ENCODE measurements around the gene MYRFL.
"Not testable (repeated sequence)": the region's sequence is repeated elsewhere in the genome, so short reads cannot be mapped to it uniquely, and the experiment has no call there.

The MYRFL gene

DNA sequence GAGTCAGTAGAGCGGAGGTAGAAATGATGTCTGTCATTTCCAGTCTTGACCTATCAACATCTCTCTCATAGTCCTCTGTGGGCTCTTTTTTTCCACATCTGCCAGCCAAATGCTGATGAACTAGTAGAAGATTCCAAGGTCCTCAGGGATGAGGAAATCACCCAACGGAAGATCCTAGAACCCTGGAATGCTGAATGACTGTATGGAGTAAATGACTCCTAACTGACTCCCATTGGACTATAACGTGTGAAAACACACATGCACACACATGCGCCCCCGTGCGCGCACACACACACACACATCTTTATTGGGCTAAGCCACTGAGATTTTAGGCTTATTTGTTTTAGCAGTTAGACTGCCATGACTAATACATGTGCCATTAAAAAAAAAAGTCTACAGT, 159.2 kb downstream of the MYRFL start:
- H3K9me3 Mint-ChIP-seq, result no peaks in the 10 kb centered on the region
- H3K4me1 Mint-ChIP-seq (ENCODE audit: low read depth), result no peaks in the 10 kb centered on the region
- intact Hi-C loops (cut with micrococcal nuclease), result no loop called here
- H3K27ac Mint-ChIP-seq, result no peak overlapping the region
- H3K4me3 Mint-ChIP-seq, result no peak overlapping the region
- H3K36me3 Mint-ChIP-seq (ENCODE audit: low read depth), result no peaks in the 10 kb centered on the region
- no peaks in the 10 kb centered on the region for H3K27me3 Mint-ChIP-seq

DNA sequence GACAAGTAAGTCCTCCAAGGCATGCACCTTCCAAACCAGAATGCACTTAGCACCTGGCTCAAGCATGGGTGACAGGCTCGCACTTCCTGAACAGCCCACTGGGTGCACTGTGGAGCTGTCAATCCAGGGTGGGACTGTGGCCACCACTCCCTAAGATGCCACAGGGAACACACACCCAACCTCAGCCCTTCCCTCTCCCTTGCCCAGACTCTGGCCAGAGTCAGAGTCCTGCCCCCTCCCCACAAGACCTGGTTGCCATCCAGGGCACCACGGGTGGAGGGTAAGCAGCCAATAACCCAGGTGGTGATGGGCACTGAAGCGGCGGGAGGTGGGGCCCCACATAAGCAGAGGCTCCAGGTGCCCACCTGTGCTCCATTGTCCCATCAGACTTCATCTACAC, 160.6 kb downstream of the MYRFL start:
- Mint-ChIP-seq H3K4me3 (no peak overlapping the region), H3K27ac (no peak overlapping the region), H3K4me1 (ENCODE audit: low read depth) (no peaks in the 10 kb centered on the region), H3K36me3 (ENCODE audit: low read depth) (no peaks in the 10 kb centered on the region), H3K27me3 (no peaks in the 10 kb centered on the region), H3K9me3 (no peaks in the 10 kb centered on the region)
- intact Hi-C loops (cut with micrococcal nuclease), result no loop called here

DNA sequence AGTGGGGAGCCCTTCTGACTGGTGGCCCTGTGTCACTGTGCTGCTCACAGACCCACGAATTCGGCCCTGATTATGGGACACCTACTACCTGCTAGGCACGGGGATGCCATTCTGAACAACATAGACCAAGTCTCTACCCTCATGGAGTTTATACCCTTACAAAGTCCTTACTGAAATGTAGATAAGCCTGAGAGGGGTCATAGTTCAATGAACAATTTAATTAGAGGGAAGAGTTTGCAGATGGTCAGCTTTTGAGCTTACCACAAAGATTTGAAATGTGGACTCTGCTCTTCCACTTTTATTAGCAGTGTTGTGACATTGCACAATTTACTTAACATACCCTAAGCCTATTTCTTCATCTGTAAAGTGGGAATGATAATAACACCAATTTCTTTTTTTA, 161.1 kb downstream of the MYRFL start:
- Mint-ChIP-seq H3K36me3 (ENCODE audit: low read depth) (no peaks in the 10 kb centered on the region), H3K4me1 (ENCODE audit: low read depth) (no peaks in the 10 kb centered on the region), H3K27me3 (no peaks in the 10 kb centered on the region), H3K4me3 (no peak overlapping the region), H3K27ac (no peak overlapping the region), H3K9me3 (no peaks in the 10 kb centered on the region)
- intact Hi-C loops (cut with micrococcal nuclease), result no loop called here

DNA sequence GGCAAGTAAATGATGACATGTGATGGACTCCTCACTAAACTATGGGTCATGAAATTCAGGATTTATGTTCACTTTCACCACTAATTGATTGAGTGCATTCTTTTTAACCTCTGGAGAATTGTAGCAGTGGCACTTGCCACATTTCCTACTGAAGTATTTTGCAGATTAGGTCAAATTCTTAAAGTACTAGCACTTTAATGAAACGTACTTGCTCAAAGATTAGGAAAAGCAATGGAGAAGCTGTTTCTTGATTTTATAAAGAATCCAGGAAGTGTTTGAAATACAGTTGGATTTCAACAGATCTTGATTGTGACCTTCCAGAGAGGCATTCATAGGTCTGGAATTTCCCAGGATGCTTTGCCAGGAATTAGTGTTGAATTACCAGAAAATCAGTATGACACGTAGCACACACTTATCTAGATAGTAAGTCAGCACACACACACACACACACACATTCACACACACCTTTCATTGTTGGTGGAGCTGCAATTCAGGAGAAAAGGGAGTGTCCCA, 162.6 kb downstream of the MYRFL start:
- H3K36me3 Mint-ChIP-seq (ENCODE audit: low read depth), result no peaks in the 10 kb centered on the region
- H3K4me1 Mint-ChIP-seq (ENCODE audit: low read depth), result no peaks in the 10 kb centered on the region
- no peaks in the 10 kb centered on the region for H3K9me3 Mint-ChIP-seq
- no peaks in the 10 kb centered on the region for H3K27me3 Mint-ChIP-seq
- no peak overlapping the region for H3K4me3 Mint-ChIP-seq
- intact Hi-C loops (cut with micrococcal nuclease), result no loop called here
- no peak overlapping the region for H3K27ac Mint-ChIP-seq

DNA sequence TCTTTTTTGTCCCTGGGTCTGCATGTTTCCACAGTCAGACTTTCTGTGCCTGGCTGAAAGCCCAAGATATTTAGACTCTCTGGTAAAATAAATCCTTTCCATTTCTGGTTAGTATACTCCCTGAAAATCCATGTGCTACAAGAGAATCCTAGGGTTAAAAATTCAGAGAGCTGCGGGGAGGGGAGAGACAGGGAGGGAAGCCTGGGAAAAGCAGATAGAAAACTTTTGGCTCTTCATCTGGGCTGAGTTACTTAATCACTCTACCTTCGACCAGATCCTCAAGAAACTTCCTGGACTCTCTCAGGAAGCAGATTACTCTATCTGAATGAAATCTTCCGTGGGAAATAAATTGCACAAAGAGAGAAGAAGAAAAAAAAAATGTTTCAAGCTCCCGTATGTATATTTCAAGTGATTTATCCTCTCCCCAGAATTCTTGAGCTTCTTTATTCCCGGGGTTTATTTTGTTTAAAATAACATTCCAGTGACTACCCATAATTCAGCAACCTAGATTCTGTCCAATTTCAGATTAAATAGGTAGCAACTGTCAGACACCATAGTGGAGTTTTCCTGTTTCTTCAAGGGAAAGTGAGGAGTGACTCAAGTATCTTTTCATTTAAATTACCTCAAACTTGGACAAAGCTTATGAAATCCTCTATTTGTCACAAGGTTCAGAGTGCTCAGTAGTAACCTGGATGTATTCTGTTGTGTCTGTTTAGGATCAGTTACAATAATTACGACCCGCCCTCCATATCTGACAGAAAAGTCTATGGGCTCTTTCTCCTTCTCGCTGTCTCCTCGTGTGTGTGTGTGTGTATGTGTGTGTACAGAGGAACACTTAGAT, 163.7 kb downstream of the MYRFL start:
- no peak overlapping the region for H3K27ac Mint-ChIP-seq
- H3K27me3 Mint-ChIP-seq, result no peaks in the 10 kb centered on the region
- H3K36me3 Mint-ChIP-seq (ENCODE audit: low read depth), result no peaks in the 10 kb centered on the region
- intact Hi-C loops (cut with micrococcal nuclease), result no loop called here
- H3K4me3 Mint-ChIP-seq, result no peak overlapping the region
- H3K9me3 Mint-ChIP-seq, result no peaks in the 10 kb centered on the region
- H3K4me1 Mint-ChIP-seq (ENCODE audit: low read depth), result no peaks in the 10 kb centered on the region

DNA sequence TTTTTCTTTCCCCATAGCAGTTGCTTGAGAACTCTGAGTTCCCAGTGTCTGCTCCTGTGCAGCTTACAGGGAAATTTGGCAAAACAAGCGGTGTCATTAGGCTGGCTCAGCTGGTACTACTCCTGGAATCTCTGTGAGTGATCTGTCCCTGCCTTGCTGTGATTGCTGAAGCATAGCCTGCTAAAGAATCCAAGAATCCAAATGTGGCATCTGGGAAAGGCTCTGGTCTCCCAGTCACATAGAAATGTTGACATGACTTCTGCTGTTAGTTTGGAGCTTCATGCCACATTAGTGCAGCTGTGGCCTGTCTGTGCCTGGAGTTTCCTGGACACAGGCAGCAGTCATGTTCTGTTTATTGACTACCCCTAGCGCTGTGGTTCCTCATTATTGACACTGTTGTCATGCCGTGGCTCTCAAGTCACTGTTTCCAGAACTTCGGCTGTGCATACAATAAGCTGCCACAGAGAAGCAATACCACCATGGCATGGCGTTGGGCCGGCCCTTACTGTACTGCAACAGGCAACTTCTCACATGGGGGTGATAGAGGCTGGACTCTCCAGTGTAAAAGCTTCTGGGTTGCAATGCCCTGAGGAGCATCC, 166.8 kb downstream of the MYRFL start:
- Mint-ChIP-seq H3K36me3 (ENCODE audit: low read depth) (no peaks in the 10 kb centered on the region), H3K4me3 (no peak overlapping the region), H3K27me3 (no peaks in the 10 kb centered on the region), H3K9me3 (no peaks in the 10 kb centered on the region), H3K27ac (no peak overlapping the region), H3K4me1 (ENCODE audit: low read depth) (no peaks in the 10 kb centered on the region)
- intact Hi-C loops (cut with micrococcal nuclease), result no loop called here

DNA sequence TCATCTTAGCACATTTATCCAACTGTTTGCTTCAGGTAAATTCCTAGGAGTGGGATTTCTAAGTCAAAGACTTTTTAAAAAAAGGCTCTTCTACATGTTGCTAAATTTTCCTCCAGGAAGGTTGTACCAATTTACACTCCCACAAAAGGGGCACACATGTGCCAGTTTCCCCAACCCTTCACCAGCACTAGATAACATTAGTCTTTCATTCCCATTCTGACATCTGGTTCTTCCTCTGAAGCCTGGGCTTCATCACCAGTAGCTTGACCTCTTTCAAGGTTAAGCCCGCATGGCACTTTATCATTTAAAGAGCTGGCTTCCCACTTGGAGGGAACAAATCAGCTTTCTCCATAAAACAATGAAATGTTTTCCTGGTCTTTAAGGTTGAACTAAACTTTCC, 168.4 kb downstream of the MYRFL start:
- H3K27ac Mint-ChIP-seq, result no peak overlapping the region
- no peaks in the 10 kb centered on the region for H3K36me3 Mint-ChIP-seq (ENCODE audit: low read depth)
- intact Hi-C loops (cut with micrococcal nuclease), result no loop called here
- H3K4me3 Mint-ChIP-seq, result no peak overlapping the region
- no peaks in the 10 kb centered on the region for H3K27me3 Mint-ChIP-seq
- H3K9me3 Mint-ChIP-seq, result no peaks in the 10 kb centered on the region
- H3K4me1 Mint-ChIP-seq (ENCODE audit: low read depth), result no peaks in the 10 kb centered on the region

DNA sequence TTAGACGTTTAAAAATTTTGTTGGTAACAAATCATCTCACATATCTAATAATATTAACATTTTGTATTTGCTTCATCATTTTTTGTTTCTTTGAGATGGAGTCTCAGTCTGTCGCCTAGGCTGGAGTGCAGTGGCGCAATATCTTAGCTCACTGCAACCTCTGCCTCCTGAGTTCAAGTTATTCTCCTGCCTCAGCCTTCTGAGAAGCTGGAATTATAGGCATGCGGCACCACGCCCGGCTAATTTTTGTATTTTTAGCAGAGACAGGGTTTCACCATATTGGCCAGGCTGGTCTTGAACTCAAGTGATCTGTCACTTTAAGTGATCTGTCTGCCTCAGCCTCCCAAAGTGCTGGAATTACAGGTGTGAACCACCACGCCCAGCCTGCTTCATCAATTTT, 169.1 kb downstream of the MYRFL start:
- H3K4me3 Mint-ChIP-seq; intact Hi-C loops (cut with micrococcal nuclease); H3K27ac Mint-ChIP-seq; H3K27me3 Mint-ChIP-seq; H3K4me1 Mint-ChIP-seq (ENCODE audit: low read depth); H3K9me3 Mint-ChIP-seq; H3K36me3 Mint-ChIP-seq (ENCODE audit: low read depth): not testable (repeated sequence)

DNA sequence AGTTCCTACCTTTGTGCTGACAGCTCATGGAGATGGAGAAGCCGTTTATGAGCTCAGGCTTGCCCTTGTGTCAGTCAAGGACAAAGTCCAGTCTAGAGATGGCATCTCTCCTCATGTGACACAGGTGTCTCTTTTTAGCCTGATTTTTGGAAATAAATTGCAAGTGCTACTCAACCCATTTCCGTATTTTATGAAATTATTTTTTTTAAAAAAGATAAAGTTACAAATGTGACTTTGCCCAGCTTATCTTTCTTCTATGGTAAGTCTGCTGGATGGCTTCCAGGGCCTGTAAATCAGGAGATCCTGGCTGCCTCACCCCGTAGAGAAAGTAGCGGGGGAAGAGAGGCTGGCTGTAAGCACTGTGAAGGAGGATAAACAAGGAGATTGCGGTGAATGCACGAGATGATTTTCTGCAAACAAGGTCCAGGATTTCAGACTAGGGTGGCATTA, 169.7 kb downstream of the MYRFL start:
- intact Hi-C loops (cut with micrococcal nuclease), result no loop called here
- H3K4me3 Mint-ChIP-seq, result no peak overlapping the region
- no peaks in the 10 kb centered on the region for H3K36me3 Mint-ChIP-seq (ENCODE audit: low read depth)
- H3K9me3 Mint-ChIP-seq, result no peaks in the 10 kb centered on the region
- no peaks in the 10 kb centered on the region for H3K4me1 Mint-ChIP-seq (ENCODE audit: low read depth)
- H3K27ac Mint-ChIP-seq, result no peak overlapping the region
- H3K27me3 Mint-ChIP-seq, result no peaks in the 10 kb centered on the region

DNA sequence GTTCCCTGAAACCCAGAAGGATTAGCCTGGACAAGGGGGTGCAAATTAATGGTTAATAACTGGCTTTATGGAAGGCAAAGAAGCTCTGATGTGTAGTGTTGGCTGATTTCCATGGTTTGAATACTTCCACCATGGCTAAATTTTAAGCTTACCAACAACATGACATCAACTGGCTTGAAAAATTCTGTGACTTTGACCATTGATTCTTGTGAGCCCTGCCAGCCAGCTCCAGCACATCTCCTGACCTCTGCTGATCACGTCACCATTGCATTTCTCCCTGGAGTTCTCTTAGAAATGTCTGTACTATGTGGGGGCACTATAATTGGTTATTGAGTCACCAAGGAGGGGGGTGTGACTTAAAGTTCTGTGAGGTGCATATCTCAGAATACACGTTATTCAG, 171.2 kb downstream of the MYRFL start:
- H3K4me3 Mint-ChIP-seq, result no peak overlapping the region
- no peak overlapping the region for H3K27ac Mint-ChIP-seq
- H3K4me1 Mint-ChIP-seq (ENCODE audit: low read depth), result no peaks in the 10 kb centered on the region
- intact Hi-C loops (cut with micrococcal nuclease), result no loop called here
- no peaks in the 10 kb centered on the region for H3K9me3 Mint-ChIP-seq
- H3K27me3 Mint-ChIP-seq, result no peaks in the 10 kb centered on the region
- H3K36me3 Mint-ChIP-seq (ENCODE audit: low read depth), result no peaks in the 10 kb centered on the region

DNA sequence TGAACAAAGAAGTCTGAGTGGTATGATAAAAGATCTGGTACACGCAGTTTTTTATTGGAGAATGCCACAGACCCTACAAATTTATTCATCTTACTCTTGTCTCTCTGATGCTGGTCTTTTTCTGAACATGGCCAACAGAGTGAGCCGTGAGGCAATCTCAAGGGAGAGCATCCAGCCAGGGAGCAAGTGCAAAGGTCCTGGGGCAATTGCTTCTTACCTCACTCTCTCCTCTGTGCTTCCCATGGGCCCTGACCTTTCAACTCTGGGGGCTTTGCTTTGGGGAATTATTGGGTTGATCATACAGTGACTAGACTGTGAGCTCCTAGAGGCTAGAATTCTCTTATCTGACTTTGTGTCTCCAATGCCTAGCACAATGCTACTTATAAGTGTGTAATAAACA, 171.7 kb downstream of the MYRFL start:
- H3K27me3 Mint-ChIP-seq, result no peaks in the 10 kb centered on the region
- H3K4me3 Mint-ChIP-seq, result no peak overlapping the region
- H3K9me3 Mint-ChIP-seq, result no peaks in the 10 kb centered on the region
- no peaks in the 10 kb centered on the region for H3K36me3 Mint-ChIP-seq (ENCODE audit: low read depth)
- H3K27ac Mint-ChIP-seq, result no peak overlapping the region
- intact Hi-C loops (cut with micrococcal nuclease), result no loop called here
- H3K4me1 Mint-ChIP-seq (ENCODE audit: low read depth), result no peaks in the 10 kb centered on the region

DNA sequence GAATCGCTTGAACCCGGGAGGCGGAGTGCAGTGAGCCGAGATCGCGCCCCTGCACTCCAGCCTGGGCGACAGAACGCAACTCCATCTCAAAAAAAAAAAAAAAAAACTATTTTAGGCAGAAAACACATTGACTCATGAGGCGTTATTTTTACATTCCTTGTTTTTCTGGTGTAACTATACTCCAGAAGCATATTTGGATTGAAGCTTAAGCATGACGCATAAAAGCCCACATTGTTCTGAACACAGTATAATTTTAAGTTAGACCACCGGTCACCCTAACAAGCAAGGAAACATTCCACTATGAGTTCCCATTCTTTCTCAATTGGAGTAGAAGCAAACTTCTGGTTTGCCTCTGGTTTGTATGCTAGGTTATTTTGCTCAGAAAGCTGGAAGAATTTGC, 173.0 kb downstream of the MYRFL start:
- no peaks in the 10 kb centered on the region for H3K9me3 Mint-ChIP-seq
- no peaks in the 10 kb centered on the region for H3K4me1 Mint-ChIP-seq (ENCODE audit: low read depth)
- intact Hi-C loops (cut with micrococcal nuclease), result no loop called here

DNA sequence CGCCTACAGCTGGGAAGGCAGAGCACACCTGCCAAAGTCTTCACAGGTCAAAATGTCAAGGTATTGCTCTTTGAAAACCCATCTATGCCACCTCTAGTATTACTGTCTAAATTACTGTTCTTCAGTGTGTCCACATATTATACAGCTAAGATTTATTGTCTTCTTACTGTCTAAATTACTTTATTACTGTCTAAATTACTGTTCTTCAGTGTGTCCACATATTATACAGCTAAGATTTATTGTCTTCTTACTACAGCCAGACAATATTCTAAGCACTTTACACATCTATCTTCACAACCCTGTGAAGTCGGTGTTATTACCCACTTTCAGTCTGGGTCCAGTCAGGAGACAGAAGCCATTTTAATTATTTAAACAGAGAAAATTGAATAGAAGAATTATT, 173.9 kb downstream of the MYRFL start:
- H3K36me3 Mint-ChIP-seq (ENCODE audit: low read depth), result no peaks in the 10 kb centered on the region
- intact Hi-C loops (cut with micrococcal nuclease), result no loop called here
- no peak overlapping the region for H3K27ac Mint-ChIP-seq
- no peaks in the 10 kb centered on the region for H3K4me1 Mint-ChIP-seq (ENCODE audit: low read depth)
- no peak overlapping the region for H3K4me3 Mint-ChIP-seq
- H3K27me3 Mint-ChIP-seq, result no peaks in the 10 kb centered on the region
- H3K9me3 Mint-ChIP-seq, result no peaks in the 10 kb centered on the region

More for the DNA sequence above, 173.0 kb downstream of the MYRFL start:
- H3K27me3 Mint-ChIP-seq, result no peaks in the 10 kb centered on the region
- H3K27ac Mint-ChIP-seq, result no peak overlapping the region
- no peak overlapping the region for H3K4me3 Mint-ChIP-seq
- no peaks in the 10 kb centered on the region for H3K36me3 Mint-ChIP-seq (ENCODE audit: low read depth)

DNA sequence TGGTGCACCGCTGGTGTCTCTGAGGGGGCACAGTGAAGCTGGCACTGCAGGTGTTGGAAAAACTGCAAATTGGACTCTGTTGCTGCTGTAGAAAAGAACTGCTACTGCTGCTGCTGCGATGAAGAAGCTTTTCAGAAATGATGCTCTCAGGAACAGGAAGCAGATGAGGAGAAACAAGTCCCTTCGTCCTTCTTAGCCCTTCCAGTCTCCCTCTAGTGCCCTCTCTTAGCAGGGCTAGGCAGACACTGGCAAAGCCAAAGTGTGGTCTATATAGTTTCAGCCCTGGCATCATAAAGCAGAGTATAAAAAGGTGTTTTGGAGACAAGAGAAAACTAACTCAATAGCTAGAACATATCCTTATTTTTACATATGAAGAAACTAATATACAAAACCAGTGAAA, 174.5 kb downstream of the MYRFL start:
- H3K4me1 Mint-ChIP-seq (ENCODE audit: low read depth), result no peaks in the 10 kb centered on the region
- no peak overlapping the region for H3K27ac Mint-ChIP-seq
- H3K4me3 Mint-ChIP-seq, result no peak overlapping the region
- no peaks in the 10 kb centered on the region for H3K9me3 Mint-ChIP-seq
- intact Hi-C loops (cut with micrococcal nuclease), result no loop called here
- no peaks in the 10 kb centered on the region for H3K36me3 Mint-ChIP-seq (ENCODE audit: low read depth)
- H3K27me3 Mint-ChIP-seq, result no peaks in the 10 kb centered on the region
